GM19438 (cell line): Measurements from ENCODE around the gene MGMT.

Experiments
- ATAC-seq: cut with Tn5 transposase; IDR thresholded peaks from one replicate; pipeline ENCODE4 v1.9.1; 2021; ENCODE audit warnings: low read depth; ENCODE audit not compliant: unreplicated experiment

Gene MGMT

DNA sequence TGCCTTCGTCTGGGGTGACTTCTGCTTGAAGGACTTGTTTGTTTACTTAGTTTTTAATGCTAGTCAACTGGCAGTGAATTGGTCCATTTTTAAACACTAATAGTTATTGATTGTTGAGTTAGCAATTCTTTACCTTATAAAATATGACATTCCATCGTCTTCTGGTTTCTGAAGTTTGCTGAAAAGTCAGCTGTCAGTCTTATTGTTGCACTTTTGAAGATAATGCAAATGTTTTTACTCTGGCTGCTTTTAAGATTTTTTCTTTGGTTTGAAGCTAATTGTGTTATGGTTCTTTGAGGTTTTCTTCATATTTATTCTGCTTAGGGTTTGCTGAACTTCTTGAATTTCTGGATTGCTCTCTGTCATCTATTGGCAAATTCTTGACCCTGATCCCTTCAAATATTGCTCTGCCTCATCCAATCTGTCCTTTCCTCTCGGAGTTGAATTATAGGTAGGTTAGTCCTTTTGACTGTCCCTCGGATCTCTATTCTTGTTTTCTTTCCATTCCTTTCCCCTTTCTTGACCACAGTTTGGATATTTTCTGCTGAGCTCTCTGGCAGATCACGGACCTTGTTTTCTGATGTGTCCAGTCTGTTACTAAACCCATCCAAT, 24.2 kb downstream of the MGMT start:
- no peak for ATAC-seq

DNA sequence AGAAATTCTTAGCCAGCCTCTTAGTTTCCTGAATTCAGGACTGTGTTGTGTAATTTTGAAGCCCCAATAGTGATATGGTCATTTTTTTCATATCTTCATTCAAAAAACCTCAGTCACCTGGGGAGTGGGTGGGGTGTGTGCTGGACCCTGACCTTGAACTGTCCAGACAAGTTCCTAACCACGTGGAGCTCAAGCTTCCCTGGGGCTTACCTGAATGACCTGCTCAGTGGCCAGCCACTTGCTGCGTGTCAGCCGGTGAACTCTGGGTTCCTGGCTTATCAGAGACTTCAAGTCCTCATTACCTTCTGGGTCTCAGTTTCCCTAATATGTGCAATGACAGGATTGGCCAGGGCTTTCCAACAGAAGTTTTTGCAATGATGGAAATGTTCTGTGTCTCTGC, 27.1 kb downstream of the MGMT start:
- no peak for ATAC-seq

DNA sequence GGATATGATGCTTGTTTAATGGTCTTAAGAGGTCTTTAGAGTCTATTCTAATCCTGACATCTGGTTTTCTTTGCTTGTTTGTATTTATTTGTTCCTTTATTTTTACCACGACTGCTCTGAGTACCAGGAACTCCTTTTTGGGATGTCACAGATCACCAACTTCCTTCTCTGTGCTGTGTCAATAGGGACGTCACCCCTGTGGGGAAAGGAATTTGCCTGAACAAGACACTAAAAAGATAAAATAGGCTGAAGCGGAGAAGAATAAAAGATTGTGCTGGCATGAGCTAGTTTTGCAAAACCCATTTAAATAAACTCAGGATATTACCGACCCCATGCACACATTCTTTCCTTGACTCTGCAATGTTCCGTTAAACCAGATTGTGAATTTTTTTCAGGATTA, 27.7 kb downstream of the MGMT start:
- ATAC-seq, result no peak

DNA sequence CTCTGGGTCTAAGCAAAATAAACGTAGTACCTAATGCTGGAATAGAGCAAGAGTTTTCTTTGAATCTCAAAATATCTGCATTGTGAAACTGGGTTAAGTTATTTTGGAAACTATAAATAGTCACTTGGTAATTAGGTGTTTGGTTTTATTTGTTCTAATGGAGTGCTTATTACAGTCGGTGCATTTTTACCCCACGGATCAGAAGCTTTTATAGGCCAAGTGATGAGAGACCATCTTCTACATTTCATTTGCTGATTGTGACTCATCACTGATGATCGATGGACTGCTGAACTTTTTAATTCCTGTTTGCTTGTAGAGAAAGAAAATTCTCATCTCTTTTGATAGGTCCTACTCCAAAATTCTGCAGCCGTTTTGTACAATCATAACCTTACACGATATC, 28.2 kb downstream of the MGMT start:
- ATAC-seq, result no peak

DNA sequence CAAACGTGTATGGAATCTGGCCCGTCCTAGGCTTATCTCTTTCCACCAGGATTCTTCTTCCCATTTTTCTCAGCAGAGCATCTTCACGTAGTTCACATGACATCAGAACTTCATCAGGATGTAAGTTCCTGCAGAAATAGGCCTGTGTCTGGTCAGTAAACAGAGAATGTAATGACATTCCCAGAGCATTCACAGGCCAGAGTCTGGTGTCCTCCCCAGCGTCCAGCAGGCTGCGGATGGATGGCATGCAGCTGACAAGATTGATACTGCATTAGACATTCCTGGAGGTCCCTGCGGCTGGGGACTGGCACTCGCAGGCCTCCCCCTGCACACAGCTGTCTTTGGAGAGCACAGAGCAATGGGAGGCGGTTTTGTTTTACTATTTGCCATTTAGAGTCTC, 28.7 kb downstream of the MGMT start:
- ATAC-seq, result no peak

DNA sequence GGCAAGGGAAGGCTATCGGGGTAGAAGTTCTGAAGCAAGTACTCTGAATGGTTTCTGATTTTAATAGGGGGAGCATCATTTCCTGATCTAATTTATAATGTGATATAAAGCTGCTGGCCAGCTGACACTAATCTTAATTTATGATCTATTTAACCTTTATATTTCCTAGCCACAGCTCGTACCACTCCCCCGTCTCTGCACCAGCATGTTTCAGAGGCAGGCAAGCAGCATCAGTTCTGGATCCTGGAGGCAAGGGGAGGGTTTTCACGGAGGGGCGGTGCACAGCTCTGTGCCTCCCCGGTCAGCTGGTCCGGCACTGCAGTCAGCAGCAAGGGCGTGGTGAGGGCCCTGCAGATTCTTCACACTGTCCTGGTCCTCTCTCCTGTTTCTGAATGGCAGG, 30.0 kb downstream of the MGMT start:
- no peak for ATAC-seq

DNA sequence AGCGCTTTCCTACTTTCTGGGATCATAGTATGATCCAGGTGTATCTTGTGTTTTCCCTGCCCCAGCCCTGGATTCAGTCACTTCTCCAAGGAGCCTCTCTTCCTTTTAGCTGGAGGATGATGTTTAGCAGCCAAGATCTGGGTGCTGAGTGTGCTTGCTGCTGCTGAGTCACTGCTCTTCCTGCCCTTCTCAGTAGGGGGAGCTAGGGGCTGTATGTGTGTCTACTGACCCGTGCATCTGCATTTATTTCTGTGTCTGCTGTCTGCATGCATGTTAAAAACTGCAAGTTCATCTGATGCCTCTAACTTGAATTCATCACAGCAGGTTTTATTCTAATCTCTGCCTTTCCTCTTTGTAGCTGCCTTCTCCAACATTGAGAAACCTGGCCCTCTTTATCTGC, 31.6 kb downstream of the MGMT start:
- ATAC-seq, result no peak

DNA sequence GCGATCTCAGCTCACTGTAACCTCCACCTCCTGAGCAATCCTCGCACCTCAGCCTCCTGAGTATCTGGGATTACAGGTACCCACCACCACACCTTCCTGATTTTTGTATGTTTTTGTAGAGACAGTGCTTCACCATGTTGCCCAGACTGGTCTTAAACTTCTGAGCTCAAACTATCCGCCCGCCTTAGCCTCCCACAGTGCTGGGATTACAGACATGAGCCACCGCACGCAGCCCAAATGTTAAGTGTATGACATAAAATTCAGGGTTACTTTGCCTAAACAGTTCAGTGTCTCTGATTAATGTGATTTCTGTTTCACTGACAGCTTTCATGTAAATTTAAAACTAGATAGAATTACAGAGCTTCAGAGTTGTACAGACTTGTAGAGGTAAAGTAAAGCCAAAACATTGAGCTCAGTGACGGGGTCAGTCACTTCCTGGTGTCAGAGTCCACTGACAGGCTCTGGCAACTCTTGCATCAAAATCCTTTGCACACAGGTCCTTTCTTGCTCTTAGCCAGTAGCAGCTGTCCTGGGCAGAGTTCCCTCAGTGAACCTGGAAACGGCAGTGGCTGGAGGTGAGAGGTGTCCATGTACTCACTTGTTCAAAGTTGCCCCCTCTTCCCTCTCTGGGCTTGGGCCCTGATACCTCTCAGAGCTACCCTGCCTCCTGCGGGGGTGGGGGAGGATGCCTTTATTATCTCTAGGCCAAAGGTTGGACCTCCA, 33.7 kb downstream of the MGMT start:
- no peak for ATAC-seq

DNA sequence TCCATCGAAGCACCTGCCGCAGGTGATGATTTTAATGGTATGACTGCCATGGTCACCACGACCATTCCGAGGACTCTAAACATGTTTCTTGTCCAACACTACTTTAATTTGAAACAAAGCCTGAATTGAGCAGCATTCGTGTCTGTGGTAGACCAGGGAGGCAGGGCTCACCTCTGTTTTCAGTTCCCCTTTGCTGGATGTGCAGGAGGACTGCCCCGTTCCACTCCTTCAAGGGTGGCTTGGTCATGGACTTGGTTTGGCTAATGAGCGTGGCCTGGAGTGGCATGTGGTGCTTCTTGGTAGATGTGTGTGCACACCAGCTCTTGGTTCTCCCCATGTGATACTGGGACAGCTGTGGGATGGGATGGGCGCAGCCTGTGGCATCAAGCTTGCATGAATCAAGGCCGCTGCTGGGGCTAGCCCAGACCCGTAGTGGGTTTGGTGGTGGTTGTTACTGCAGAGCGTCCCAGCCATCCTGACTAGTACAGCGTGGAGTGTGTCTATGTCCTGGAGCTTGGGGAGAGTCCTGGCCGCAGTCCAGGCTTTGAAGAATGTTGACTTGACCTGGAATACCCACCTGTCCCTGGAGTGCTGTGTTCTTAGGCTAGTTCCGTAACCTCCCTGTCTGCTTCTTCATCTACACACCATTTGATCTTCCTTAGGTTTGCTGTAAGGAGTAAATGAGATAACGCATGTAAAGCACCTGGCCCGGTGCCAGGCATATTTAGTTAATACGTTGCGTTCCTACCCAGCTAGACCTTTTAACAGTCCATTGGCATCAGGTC, 34.8 kb downstream of the MGMT start:
- ATAC-seq, result no peak

DNA sequence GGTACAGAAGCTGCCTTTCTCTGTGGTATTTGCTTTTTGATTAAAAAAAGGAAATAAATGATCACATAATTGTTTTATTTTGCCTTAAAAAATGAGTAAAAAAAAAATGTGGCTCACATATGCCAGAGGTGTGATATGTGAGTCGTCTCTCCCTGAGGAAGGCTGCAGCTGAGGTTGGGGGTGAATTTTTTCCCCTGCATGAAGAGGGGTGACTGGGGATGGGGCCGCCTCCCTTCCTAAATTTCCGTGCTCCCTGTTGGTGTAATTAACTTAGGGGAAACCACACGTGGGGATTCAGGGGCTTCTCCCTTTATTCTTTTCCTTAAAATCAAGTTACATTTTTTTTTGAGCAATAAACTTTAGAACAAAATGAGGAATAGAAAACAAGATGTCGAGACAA, 35.4 kb downstream of the MGMT start:
- ATAC-seq, result no peak

DNA sequence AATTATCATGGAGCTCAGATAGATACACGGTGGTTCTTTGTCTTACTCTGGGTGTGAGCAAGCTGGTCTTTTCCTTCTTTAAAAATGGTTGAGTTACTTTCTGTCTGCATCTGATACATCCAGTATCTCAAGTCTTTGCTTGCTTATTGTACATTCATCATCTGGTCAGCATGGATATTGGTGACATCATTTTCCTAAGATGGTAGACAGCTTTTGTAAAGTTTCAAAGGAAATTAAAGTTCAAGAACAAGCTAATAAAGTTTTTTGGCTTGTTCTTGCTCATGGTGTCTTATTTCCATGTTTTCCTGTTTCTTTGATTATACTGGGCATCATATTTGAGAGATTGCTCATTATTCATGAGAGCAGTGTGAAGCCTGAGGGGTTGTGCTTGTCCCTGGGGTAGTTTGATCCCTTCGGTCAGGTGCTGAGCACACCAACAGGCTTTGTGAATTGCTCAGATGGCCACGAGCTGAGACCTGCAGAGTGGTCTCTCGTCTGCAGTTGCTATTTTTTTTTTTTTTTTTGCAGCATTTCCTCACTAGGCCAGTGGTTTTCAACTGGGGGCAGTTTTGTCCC, 38.5 kb downstream of the MGMT start:
- no peak for ATAC-seq

DNA sequence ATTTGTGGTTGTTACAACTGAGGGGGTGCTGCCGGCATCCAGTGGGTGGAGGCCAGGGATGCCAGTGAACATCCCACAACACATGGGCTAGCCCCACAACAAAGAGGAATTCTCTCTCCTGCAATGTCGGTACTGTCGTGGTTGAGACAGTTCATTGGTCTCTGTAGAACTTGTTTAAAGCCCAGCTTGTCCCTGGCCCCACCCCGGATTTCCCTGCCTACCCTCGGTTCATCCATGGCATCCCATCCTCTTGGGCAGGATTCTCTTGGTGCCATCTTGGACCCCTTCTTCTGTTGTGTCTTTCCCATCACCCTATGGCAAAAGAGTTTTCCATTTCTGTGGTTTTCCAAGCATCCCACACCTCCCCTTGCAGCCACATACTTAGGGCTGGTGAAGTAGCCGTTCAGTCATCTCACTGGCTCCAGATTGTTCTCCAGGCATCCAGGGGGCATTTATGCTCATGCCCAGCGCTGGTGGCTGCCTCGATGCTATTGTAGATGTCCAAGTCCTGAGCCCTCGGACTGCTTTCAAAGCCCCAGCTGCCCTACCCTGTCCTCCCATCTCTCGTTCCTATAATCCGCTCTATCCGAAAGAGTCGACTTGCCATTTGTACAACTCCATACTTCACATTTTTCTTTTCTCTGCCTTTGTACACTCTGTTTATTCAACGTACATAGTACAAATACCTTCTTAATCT, 39.2 kb downstream of the MGMT start:
- no peak for ATAC-seq

DNA sequence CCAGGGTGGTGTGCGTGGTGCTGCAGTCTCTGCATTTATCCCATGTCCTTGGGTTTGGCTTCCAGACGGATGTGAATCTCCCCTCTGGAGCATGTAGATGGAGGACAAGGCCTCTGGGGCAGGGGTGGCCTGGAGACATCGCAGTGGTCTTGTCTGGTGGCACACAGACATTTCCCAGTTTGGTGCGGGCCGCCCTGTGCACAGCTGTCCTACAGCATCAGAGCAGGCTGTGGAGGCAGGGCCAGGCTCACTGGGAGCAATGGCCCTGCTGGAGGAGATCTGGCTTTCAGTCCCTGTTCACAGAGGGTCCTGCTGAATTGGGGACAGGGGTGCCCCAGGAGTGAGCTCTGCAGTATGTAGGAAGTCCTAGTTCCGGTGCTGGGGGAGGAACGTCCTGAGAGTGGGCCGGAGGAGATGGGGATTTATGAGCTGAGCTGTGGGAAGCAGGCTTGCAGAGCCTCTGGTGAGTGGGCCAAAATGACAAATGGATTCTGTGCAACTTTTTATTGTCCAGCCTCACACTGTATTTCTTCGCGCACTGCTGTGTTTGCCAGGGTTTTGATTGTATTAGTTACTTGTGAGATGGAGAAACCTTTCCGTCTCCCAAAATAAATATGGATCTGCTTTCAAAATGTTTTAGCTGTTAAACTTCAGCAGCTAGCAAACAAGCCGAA, 40.3 kb downstream of the MGMT start:
- no peak for ATAC-seq

DNA sequence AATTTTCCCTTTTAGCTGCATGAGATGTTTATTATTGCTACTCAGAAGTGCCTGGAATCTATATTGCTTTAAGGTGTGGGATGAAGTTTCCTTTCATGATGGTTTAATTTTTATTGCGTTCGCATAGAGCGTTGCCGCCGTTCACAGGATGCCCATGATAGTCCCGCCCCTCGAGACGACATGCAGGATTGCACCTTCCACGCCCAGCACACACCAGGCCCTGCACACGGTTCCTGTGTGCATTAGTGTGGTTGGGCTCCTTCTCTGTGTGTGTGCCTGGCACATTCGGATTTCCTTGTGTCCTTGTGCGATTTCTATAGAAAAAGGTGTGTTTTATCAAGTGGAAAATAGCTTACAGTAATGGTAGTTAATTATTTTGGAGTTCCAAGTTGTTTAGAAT, 42.1 kb downstream of the MGMT start:
- no peak for ATAC-seq

DNA sequence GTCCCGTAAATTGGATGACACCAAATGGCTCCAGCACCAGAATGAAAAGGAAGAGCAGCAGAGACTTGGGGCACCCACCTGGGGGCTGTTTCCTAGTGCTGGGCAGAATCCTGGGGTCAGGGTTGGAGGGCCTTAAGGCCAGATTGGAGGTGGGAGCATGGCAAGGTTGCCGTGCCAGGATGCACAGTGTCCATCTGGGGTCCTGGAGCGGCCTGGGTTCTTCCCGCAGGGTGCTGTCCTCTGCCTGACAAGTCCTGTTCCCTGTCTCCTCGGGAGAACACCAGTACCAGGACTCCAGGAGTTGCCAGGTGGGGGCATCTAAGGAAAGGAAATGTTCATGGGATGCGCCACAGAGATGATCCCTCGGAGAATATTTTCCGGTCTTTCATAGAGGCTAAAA, 42.8 kb downstream of the MGMT start:
- no peak for ATAC-seq

DNA sequence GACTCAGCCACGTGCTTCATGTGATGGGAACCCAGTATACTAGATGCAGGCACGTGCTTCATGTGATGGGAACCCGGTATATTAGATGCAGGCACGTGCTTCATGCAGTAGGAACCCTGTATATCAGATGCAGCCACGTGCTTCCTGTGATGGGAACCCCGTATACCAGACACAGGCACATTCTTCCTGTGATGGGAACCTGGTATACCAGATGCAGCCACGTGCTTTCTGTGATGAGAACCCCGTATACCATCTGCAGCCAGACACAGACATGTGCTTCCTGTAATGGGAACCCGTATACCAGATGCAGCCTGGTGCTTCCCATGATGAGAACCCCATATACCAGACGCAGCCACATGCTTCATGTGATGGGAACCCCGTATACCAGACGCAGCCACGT, 44.0 kb downstream of the MGMT start:
- no peak for ATAC-seq

DNA sequence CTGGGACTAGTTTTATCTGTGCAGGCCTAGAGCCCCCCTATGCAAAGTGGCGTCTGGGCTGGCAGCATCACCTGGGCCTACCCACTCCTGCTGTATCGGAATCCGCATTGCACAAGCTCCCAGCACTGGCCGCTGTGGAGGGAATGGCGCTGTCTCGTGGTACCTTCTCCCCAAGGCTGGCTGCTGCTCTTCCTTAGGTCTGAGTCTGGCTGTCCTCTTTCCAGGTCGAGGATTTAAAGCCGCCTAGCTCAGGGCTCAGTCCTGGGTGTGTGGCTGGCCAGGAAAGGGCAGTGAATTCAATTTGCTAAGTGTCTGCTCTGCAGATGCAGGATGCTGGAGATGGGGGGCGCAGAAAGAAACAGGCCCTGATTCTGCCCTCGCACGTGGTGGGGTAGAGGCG, 44.7 kb downstream of the MGMT start:
- no peak for ATAC-seq

DNA sequence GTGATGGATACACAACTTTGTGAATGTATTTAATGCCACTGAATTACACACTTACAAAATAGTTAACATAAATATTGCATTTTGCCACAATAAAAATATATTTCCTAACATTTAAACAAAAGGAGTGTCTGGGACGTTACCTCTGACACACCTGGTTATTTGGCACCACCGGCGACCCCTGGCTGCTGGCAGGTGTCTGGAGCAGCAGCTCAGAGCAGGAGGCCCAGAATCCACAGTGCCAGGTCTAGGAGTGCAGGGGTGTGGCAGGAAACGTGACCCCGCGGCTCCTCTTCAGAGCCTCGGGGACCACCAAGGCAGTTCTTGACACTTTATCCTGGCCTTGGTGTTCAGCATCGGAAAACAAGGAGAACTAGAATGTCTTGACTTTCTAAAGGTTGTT, 46.3 kb downstream of the MGMT start:
- ATAC-seq, result no peak

DNA sequence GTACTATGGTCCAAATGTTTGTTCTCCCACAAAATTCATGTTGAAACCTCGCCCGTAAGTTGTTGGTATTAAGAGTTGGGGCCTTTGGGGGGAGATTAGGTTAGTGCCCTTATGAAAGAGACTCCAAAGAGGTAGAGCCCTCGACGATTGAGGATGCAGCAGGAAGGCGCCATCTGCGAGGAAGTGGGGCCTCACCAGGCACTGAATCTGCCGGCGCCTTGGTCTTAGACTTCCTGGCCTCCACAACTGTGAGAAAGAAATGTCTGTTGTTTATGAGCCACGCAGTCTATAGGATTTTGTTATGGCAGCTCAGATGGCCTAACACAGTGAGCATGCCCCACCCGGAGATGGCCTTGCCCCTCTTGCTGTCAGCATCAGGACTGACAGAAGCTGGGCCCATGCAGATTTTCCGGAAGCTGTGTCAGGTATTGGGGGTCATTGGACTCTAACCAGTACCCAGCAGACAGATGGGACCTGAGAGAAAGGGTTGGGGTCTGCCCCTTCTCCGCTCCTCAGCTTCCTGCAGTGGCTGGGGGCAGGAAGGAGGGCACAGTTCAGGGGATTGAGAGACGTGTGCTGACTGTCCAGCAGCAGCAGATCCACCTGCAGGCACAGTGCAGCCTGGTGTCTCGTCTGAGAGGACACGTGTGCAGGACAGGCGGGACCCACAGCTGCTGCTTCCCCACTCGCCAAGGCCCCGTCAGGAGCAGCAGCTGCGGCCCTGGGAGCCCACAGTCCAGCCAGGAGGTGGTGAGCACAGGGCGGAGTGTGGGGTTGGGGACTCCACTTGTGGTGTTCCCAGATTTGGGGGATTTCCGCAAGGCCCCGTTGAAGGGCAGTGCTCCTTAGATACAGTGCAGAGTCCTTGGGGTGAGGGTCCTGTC, 47.8 kb downstream of the MGMT start:
- no peak for ATAC-seq
